Activated CD8-positive, alpha-beta memory T cell treated with anti-CD3 and anti-CD28 coated beads for 4 hours (primary cell): Measurements from ENCODE around the gene CDK5.
"Not testable (repeated sequence)": the region's sequence is repeated elsewhere in the genome, so short reads cannot be mapped to it uniquely, and the experiment has no call there.

Experiments
- DNase-seq, 2 donors: peaks; one replicate each; pipeline ENCODE4 v3.0.0-alpha.2; 2020; ENCODE audit warnings: low read depth in 2 of 2

CDK5 gene

GRCh38 chr7:151033864-151034249 lies 23.8 kb downstream of the CDK5 start:
- no peak for DNase-seq

- no peak for DNase-seq
These were observed 24.5 kb downstream of the CDK5 start for GRCh38 chr7:151032936-151033863.

GRCh38 chr7:151031011-151031410 lies 26.7 kb downstream of the CDK5 start:
- DNase-seq, result no peak

- DNase-seq, result no peak
These were observed 28.7 kb downstream of the CDK5 start for GRCh38 chr7:151028948-151029501.

- DNase-seq, result peak; percentile 97 to 98
These were observed 29.4 kb downstream of the CDK5 start, which contains the start of gene ABCB8 for GRCh38 chr7:151028131-151028947. Gene ABCB8, plus strand, starts transcription at chr7:151028450. Its CDS starts 66 bp downstream, at chr7:151028516.

GRCh38 chr7:151027728-151028130 lies 30.0 kb downstream of the CDK5 start:
- DNase-seq, result not testable (repeated sequence)

DNA sequence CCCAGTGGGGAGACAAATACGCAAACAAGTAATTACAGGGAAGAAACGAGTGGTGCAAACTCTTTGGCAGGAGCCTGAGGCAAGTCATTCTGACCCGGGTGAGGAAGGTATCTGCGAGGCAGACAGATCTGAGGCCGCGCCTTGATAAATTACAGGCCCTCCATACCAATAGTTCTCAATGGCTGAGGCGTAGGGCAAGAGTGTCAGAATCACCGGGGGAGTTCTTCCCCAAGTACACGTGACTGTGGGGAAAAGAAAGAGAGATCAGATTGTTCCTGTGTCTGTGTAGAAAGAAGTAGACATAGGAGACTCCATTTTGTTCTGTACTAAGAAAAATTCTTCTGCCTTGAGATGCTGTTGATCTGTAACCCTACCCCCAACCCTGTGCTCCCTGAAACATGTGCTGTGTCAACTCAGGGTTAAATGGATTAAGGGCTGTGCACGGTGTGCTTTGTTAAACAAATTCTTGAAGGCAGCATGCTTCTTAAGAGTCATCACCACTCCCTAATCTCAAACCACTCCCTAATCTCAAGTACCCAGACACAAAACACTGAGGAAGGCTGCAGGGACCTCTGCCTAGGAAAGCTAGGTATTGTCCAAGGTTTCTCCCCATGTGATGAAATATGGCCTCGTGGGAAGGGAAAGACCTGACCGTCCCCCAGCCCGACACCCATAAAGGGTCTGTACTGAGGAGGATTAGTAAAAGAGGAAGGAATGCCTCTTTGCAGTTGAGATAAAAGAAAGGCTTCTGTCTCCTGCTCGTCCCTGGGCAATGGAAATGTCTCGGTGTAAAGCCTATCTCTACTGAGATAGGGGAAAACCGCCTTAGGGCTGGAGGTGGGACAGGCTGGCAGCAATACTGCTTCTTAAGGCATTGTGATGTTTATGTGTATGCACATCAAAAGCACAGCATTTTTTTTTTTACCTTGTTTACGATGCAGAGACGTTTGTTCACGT lies 30.6 kb downstream of the CDK5 start:
- not testable (repeated sequence) for DNase-seq

GRCh38 chr7:151025924-151026671 lies 31.6 kb downstream of the CDK5 start:
- DNase-seq, result no peak

DNA sequence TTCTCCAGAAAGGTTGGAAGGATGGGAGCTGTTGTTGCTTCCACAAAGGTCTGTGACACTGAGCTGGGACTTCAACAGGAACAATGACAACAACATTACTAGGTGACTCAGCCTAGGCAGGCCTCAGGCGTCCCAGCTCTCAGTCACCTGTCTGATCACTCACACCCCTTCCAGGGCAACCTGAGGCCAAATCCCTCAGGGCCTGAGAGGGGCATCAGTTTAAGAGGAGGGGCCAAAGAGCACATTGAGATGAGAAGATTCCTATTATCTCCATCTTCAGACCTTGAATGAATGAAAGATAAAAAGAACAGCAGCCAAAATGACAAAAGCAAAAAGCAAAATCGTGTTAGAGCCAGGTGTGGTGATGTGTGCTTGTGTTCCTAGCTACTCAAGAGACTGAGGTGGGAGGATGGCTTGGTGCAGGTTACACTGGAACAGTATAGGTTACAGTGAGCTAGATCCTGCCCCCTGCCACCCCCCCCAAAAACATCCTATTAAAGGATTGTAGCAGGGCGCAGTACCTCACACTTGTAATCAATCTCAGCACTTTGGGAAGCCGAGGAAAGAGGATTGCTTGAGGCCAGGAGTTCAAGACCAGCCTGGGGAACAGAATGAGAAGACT lies 33.2 kb downstream of the CDK5 start, which contains the start of gene ATG9B:
Gene ATG9B (minus strand): TSS at position 60 of the 622 bp plus-strand sequence. CDS start 71 bp downstream, outside the sequence.
- no peak for DNase-seq

- no peak for DNase-seq
These were observed 34.5 kb downstream of the CDK5 start for GRCh38 chr7:151023232-151023631.

DNA sequence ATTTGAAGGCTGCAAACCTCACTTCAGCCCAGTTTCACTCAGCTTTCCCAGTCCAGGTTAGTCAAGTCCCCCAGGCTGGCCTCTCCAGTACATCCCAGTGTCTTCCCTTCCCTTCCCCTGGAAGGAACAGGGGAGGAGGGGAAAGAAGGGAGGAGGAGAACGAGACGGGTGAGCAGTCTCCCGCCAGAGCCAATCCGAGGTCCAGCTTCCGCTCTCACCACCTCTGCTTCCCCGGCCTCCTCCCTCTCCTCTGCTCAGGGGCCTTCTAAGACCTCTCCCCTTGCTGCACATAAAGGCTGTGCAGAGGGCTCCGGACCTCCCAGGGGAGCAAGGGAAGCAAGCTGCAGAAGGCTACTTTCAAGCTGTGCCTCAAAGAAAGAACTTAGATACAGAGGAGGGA lies 37.5 kb downstream of the CDK5 start:
- DNase-seq, result no peak

DNA sequence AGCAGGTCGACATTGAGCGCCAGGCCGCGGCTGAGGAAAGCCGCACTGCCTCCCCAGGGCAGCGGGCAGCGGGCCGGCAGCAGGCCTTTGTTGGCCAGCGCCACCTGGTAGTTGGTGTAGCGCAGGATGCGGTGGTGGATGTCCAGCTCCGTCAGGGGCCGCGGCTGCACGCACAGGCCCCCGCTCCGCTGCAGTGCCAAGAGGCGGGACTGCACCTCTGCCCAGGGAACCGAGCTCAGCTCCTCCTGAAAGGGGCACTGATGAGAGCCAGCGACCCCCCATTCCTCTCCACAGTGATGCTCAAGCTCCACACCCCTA lies 38.6 kb downstream of the CDK5 start:
- no peak for DNase-seq

- DNase-seq, result no peak
These were observed 39.1 kb downstream of the CDK5 start for GRCh38 chr7:151018421-151019129.

DNA sequence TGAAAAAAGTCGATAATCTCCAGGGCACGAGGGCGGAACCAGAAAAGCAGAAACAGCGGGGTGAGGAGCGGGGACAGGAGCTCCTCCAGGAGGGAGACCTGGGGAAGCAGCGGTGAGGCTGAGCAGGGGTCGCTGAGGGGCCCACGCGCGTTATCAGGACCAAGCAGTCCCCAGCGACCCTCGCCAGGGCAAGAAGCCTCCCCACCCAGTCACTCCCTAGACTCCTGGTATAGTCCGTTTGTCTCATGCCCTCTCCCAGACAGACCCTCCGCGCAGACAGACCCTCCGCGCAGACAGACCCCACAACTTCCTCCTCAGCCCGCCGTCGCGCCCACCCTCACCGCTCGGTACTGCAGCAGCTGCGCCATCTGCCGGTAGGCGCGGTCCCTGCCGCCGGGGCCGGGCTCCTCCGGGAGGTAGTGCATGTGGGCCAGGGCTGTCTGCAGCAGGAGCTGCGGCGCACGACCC lies 39.7 kb downstream of the CDK5 start:
- peak; percentile 56 to 63 for DNase-seq

DNA sequence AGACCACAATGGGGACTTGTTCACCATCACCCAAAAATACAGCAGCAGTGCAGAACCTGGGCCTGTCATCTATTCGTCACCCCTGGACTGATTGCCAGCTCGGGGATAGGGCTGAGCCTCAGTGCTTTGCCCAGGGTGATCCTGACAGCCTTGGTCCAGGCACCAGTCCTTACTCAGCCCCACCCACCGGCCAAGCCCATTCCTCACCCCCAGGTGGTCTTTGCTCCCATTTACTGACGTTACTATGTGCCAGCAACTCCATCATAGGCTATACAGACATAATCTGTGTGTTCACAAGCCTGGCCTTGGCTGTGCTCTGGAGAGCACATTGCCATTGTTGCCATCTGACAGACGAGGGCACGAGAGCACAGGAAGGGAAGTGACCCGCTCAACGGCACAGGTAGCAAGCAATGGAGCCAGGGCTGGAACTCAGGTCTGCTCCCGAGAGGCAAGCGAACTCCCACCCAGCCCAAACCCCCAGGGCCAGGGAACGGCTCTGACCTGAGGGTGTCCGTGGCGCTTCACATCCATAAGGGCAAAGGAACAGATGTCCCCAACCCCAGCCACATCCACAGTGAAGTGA lies 40.2 kb downstream of the CDK5 start:
- DNase-seq, result no peak

DNA sequence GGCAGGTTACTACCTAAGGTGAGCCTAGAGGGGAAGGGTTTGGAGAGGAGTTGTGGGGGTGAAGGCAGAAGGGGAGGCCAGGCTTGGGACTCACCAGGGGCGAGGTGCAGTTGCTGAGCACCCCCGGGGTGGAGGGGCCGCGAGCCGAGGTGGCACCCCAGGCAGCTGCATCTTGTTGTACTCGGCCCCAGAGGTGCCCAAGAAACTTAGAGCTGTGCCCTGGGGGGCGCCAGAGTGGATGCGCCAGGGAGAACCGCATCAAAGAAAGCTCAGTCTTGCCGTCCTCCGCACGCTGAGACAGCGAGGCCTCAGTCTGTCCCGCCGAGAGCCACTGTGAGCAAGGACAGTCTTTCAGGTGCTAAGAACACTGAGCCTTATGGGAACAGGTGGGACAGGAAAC lies 40.8 kb downstream of the CDK5 start:
- no peak for DNase-seq

DNA sequence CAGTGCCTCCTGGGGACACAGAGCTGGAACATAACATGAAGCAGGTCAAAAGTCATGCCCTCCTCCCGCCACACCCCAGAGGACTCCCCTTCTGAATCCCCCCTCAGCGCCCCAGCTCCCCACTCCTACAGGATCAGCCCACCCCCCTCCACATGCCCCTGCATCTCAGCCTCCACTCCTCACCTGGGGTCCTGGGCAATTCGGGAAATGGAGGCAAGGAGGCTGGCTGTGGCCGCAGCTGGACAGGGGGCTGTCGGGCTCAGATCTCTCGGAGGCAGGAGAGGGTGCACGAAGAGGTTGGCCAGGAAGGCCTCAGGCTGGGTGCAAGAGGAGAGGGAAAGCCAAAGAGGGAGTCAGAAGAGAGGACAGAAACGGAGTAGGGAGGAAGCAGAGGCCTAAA lies 41.2 kb downstream of the CDK5 start:
- no peak for DNase-seq

GRCh38 chr7:151015967-151016366 lies 41.7 kb downstream of the CDK5 start:
- DNase-seq, result no peak

GRCh38 chr7:151014950-151015349 lies 42.7 kb downstream of the CDK5 start:
- DNase-seq, result no peak
